Measurements from ENCODE around the gene RYR1. TPM values are rescaled to one million over a fixed set of nuclear protein-coding genes. Genes with fewer than 3 reads are reported as not detected.
A peak's percentile ranks its signal among the peaks of the same experiment; 100 is the strongest.

The RYR1 gene
- total RNA-seq, 1 experiment from 2014 or later: 34.2 TPM

- CTCF ChIA-PET: interaction anchor here (2.0 kb wide), 1 partner anchor 13 kb away, joined by 20 read pairs; the partner anchor contains the start of gene GGN
- ATAC-seq: no peak
- H3K27ac ChIP-seq (ENCODE audit: low read length): no peak overlapping the region
- in situ Hi-C loops (cut with HindIII; ENCODE audit: low pct_unique_long_range_greater_than_20kb, low sequenced_read_pairs) (no loop called here), intact Hi-C loops (cut with micrococcal nuclease; ENCODE audit: unreplicated experiment) (loop anchor here (10.0 kb wide), 1 partner anchor 234 kb away; no protein-coding TSS in a partner anchor)
- POLR2A ChIA-PET: no interaction called here
- peaks cover 3% of the 10 kb centered on the region; the same call in 1 of the 2 replicates for H3K4me1 ChIP-seq (ENCODE audit: control insufficient read depth, insufficient read depth, low read length)
- TF ChIP-seq CTCF (IDR thresholded peaks at IDR 0.05): no peak
- TF ChIP-seq REST (IDR thresholded peaks at IDR 0.05; ENCODE audit: insufficient read depth in 1 of 2, low read depth in 2 of 2, low read length in 1 of 2): no peak
- no peak for TF ChIP-seq SIN3A (IDR thresholded peaks at IDR 0.05; ENCODE audit: borderline replicate concordance, insufficient read depth, low read depth, low read length)
- no peak for TF ChIP-seq TCF7L2 (IDR thresholded peaks at IDR 0.05; ENCODE audit: low read depth, low read length)
- no peak for TF ChIP-seq POLR2AphosphoS5 (IDR thresholded peaks at IDR 0.05; ENCODE audit: low read depth, low read length)
- H3K9me3 ChIP-seq (ENCODE audit: control insufficient read depth, insufficient read depth, low read depth, low read length): no peaks in the 10 kb centered on the region
- no peaks in the 10 kb centered on the region for H3K27me3 ChIP-seq (ENCODE audit: control insufficient read depth, insufficient read depth, low read length)
- no peaks in the 10 kb centered on the region for H3K36me3 ChIP-seq (ENCODE audit: control insufficient read depth, insufficient read depth, low read length)
- no peak overlapping the region for H3K4me3 ChIP-seq (ENCODE audit: low read depth in 2 of 2, low read length in 2 of 2)
- DNase-seq (ENCODE audit: low read depth, low spot score): no peak
- no TSS peak for BruUV-seq (replicated peaks)
Measured at GRCh38 chr19:38401148-38401547, 32.3 kb upstream of the RYR1 start.

- intact Hi-C loops (cut with micrococcal nuclease; ENCODE audit: unreplicated experiment): loop anchor here (10.0 kb wide), 1 partner anchor 232 kb away; no protein-coding TSS in a partner anchor
- POLR2A ChIA-PET: interaction anchor here (0.6 to 1.2 kb wide), 4 partner anchors 223 to 845 kb away, joined by 4 to 6 read pairs (median 4); no protein-coding TSS in a partner anchor
- TF ChIP-seq REST (IDR thresholded peaks at IDR 0.05; ENCODE audit: insufficient read depth in 1 of 2, low read depth in 2 of 2, low read length in 1 of 2) (no peak), CTCF (IDR thresholded peaks at IDR 0.05) (no peak), TCF7L2 (IDR thresholded peaks at IDR 0.05; ENCODE audit: low read depth, low read length) (peak; percentile 60; the same call in 1 of the 2 replicates), SIN3A (IDR thresholded peaks at IDR 0.05; ENCODE audit: borderline replicate concordance, insufficient read depth, low read depth, low read length) (peak; percentile 83)
- H3K27ac ChIP-seq (ENCODE audit: low read length): no peak overlapping the region
- H3K4me1 ChIP-seq (ENCODE audit: control insufficient read depth, insufficient read depth, low read length): peaks cover 3% of the 10 kb centered on the region; the same call in 1 of the 2 replicates
- no TSS peak for BruUV-seq (replicated peaks)
- in situ Hi-C loops (cut with HindIII; ENCODE audit: low pct_unique_long_range_greater_than_20kb, low sequenced_read_pairs): no loop called here
- no peaks in the 10 kb centered on the region for H3K9me3 ChIP-seq (ENCODE audit: control insufficient read depth, insufficient read depth, low read depth, low read length)
- ATAC-seq (peak; percentile 12), DNase-seq (ENCODE audit: low read depth, low spot score) (no peak)
- CTCF ChIA-PET: interaction anchor here (0.5 to 2.0 kb wide), 31 partner anchors 8 to 693 kb away, joined by 3 to 20 read pairs (median 5); partner anchors contain the start of genes ACTN4, GGN, NFKBIB and SIRT2
- H3K36me3 ChIP-seq (ENCODE audit: control insufficient read depth, insufficient read depth, low read length): no peaks in the 10 kb centered on the region
- H3K27me3 ChIP-seq (ENCODE audit: control insufficient read depth, insufficient read depth, low read length): no peaks in the 10 kb centered on the region
- peak overlapping the region; percentile 62 to 73 for H3K4me3 ChIP-seq (ENCODE audit: low read depth in 2 of 2, low read length in 2 of 2)
Measured at GRCh38 chr19:38402623-38402966, 30.9 kb upstream of the RYR1 start.
